HPDE6-E6E7 (cell line): ENCODE measurements around the gene PDX1.

Experiments
- DNase-seq: peaks from one replicate; pipeline ENCODE4 v3.0.0; 2011; ENCODE audit warnings: missing footprints; ENCODE audit errors: extremely low spot score

PDX1 gene

GRCh38 chr13:27970382-27971235 lies 50.8 kb downstream of the PDX1 start:
- DNase-seq: no peak

DNA sequence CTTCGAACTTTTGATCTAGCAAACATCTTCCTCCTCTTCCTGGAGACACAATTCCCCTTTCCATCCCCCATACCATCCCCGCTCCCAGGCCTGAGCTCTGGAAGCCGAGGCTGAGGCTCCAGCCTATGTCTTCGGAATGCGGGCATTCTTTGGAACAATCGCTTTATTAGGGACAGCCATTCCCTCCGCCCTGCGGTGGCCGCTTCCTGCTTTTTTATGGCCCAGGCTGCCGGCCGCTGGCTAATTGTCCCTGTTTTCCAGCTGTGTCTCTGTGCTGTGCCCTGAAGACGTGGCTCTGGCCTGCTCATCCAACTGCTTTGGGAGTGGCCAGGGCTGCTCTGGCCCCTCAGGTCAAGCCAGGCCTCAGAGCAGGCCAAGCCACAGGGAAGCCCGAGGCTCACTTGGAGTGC lies 51.4 kb downstream of the PDX1 start:
- no peak for DNase-seq

DNA sequence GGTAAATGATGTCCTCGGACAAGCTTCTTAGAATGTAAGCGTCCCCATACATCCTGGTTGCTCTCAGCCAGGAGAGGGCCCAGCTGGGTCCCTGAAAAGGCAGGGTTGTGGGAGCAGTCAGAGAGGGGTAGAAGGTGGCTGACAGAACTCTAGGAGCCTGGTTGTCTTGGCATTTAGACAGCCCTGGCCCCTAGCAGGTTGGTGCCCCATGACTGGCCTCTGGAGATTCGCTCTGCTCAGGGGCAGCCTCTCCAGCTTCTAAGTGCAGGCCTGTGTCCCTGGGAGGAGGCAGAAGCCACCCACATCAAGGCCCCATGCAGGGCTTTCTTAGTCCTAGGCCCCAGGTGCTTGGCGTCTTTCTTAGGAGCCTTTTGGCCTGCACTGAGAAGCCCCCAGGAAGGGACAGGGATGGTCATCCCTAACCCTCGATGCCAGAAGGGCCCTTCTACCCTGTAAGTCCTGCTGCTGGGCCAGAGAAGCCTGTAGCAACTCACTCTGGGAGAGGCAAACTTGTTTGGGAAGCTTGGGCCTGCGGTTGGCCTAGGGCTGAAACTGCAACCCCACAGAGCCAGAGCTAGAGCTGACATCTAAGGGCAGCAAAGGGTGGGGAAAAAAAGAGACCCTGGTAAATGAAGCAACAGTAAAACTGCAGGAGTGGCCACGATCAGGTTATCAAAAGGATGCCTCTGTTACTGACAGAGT lies 52.1 kb downstream of the PDX1 start:
- DNase-seq: no peak

GRCh38 chr13:27972478-27972820 lies 52.6 kb downstream of the PDX1 start:
- no peak for DNase-seq

DNA sequence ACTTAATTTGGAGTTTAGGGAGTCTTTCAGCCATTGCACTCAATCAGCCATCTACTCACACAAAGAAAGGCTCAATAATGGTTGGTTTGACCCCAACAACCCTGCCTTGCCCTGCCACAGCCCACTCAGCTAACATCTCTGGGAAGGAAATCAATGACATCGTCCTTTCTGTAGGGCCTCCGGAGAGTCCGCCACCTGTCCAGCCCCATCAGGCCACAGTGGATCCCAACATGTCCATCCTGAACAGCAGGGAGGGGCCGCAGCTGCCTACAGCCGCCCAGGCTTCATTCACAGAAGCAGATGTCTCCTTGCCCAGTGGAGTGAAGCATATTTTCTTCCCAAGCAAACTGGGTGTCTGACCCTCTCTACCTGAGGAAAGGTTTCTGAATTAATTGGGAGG lies 53.5 kb downstream of the PDX1 start:
- DNase-seq: no peak

DNA sequence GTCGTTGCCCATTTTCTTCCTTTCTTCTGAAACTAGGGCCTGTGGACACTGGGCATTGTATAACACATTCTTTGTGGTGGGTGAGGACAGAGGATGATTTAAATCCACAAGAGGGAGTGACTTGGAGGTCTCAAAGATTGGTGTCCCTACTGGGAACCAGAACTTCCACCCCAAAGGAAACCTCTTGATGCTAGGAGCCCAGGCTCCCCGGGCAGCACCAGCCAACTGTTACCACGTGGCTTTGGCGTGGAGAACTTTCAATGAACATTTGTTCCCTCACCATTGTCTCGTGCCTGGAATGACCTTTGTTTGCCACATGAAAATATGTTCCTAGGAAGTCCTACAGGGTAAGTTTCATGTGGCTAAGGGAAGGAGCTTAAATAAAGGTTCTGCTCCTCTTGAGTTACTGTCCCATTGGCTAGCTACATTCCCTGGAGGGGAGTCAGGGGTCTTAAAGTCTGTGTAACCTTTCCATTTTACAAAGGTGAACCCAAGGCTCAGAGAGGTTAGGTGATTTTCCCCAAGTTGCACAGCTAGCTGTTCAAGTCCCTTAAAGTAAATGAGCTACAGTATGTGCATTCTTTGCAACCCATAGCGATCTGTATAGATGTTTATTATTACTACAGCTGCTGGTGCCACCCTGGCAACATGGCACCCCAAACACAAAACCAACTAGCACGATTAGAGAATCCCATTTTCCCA lies 54.3 kb downstream of the PDX1 start:
- DNase-seq: no peak
